Activated CD8-positive, alpha-beta memory T cell treated with anti-CD3 and anti-CD28 coated beads, Interleukin-2, amount 10 ng/mL, durations not matched to agents 7 days and 5 days (primary cell): ENCODE measurements around the gene CADM1. TPM values are rescaled to one million over a fixed set of nuclear protein-coding genes. Genes with fewer than 3 reads are reported as not detected.

ENCODE experiments used
- ATAC-seq: fragments of 150-1000 bp; cut with Tn5 transposase; one replicate; pipeline ENCODE4 v1.10.0; 2021; ENCODE audit warnings: moderate library complexity
- CTCF ChIA-PET: fragments of 350-600 bp; sonication (Branson Sonifier 250); formaldehyde crosslinking; loops from one replicate; lab custom pipeline; 2021; ENCODE audit warnings: antibody characterized with exemption; lab: Charles Lee
- DNase-seq: peaks from one replicate; pipeline ENCODE4 v3.0.0-alpha.2; 2020
- H3K27ac Mint-ChIP-seq: one replicate; pipeline ENCODE4 v1.8.0; 2021; ENCODE audit warnings: mild to moderate bottlenecking, mixed read lengths
- H3K27me3 Mint-ChIP-seq: one replicate; pipeline ENCODE4 v1.8.0; 2021; ENCODE audit warnings: mixed read lengths
- H3K36me3 Mint-ChIP-seq: one replicate; pipeline ENCODE4 v1.8.0; 2021; ENCODE audit warnings: mild to moderate bottlenecking, mixed read lengths
- H3K4me1 Mint-ChIP-seq: one replicate; pipeline ENCODE4 v1.8.0; 2021; ENCODE audit warnings: mixed read lengths
- H3K4me3 Mint-ChIP-seq: one replicate; pipeline ENCODE4 v1.8.0; 2021; ENCODE audit warnings: mild to moderate bottlenecking, moderate library complexity, mixed read lengths
- H3K9me3 Mint-ChIP-seq: one replicate; pipeline ENCODE4 v1.8.0; 2022; ENCODE audit warnings: low read depth, mixed read lengths
- total RNA-seq, 2 experiments: library from RNA; stranded (reverse); gene quantifications; one replicate each; pipeline ENCODE4 v1.2.3, GENCODE V29; 2021

The CADM1 gene
- total RNA-seq, 2 experiments from 2014 or later, result 0.76 to 1.2 TPM

- DNase-seq (no peak), ATAC-seq (no peak)
- no peaks in the 10 kb centered on the region for H3K36me3 Mint-ChIP-seq
- CTCF ChIA-PET, result no interaction called here
- H3K4me3 Mint-ChIP-seq, result no peak overlapping the region
- H3K4me1 Mint-ChIP-seq, result no peaks in the 10 kb centered on the region
- H3K9me3 Mint-ChIP-seq, result no peaks in the 10 kb centered on the region
- no peak overlapping the region for H3K27ac Mint-ChIP-seq
- peaks cover 9% of the 10 kb centered on the region for H3K27me3 Mint-ChIP-seq
Observed at GRCh38 chr11:115384236-115384635, 120.0 kb downstream of the CADM1 start.

GRCh38 chr11:115383431-115383830, 120.8 kb downstream of the CADM1 start:
- no peak for ATAC-seq
- H3K27me3 Mint-ChIP-seq, result peaks cover 9% of the 10 kb centered on the region
- CTCF ChIA-PET, result no interaction called here
- no peaks in the 10 kb centered on the region for H3K9me3 Mint-ChIP-seq
- H3K36me3 Mint-ChIP-seq, result no peaks in the 10 kb centered on the region
- H3K4me3 Mint-ChIP-seq, result no peak overlapping the region
- no peak for DNase-seq
- no peak overlapping the region for H3K27ac Mint-ChIP-seq
- no peaks in the 10 kb centered on the region for H3K4me1 Mint-ChIP-seq

GRCh38 chr11:115379528-115379927, 124.7 kb downstream of the CADM1 start:
- Mint-ChIP-seq H3K4me3 (no peak overlapping the region), H3K9me3 (no peaks in the 10 kb centered on the region), H3K27ac (no peak overlapping the region), H3K27me3 (peaks cover 3% of the 10 kb centered on the region), H3K36me3 (no peaks in the 10 kb centered on the region), H3K4me1 (no peaks in the 10 kb centered on the region)
- CTCF ChIA-PET, result no interaction called here
- ATAC-seq (peak; percentile 23), DNase-seq (no peak)

- ATAC-seq (no peak), DNase-seq (no peak)
- H3K9me3 Mint-ChIP-seq, result no peaks in the 10 kb centered on the region
- H3K27ac Mint-ChIP-seq, result no peak overlapping the region
- no peak overlapping the region for H3K4me3 Mint-ChIP-seq
- H3K36me3 Mint-ChIP-seq, result no peaks in the 10 kb centered on the region
- H3K27me3 Mint-ChIP-seq, result peaks cover 3% of the 10 kb centered on the region
- H3K4me1 Mint-ChIP-seq, result no peaks in the 10 kb centered on the region
- CTCF ChIA-PET, result no interaction called here
Observed at GRCh38 chr11:115378557-115378956, 125.7 kb downstream of the CADM1 start.

- ATAC-seq (no peak), DNase-seq (no peak)
- H3K9me3 Mint-ChIP-seq, result no peaks in the 10 kb centered on the region
- H3K36me3 Mint-ChIP-seq, result no peaks in the 10 kb centered on the region
- CTCF ChIA-PET, result no interaction called here
- no peak overlapping the region for H3K27ac Mint-ChIP-seq
- no peaks in the 10 kb centered on the region for H3K4me1 Mint-ChIP-seq
- H3K27me3 Mint-ChIP-seq, result peaks cover 3% of the 10 kb centered on the region
- no peak overlapping the region for H3K4me3 Mint-ChIP-seq
Observed at GRCh38 chr11:115377882-115378296, 126.3 kb downstream of the CADM1 start.

GRCh38 chr11:115368616-115369015, 135.6 kb downstream of the CADM1 start:
- CTCF ChIA-PET, result interaction anchor here (1.6 kb wide), 1 partner anchor 34 kb away, joined by 4 read pairs; no protein-coding TSS in a partner anchor
- Mint-ChIP-seq H3K27ac (no peak overlapping the region), H3K4me1 (no peaks in the 10 kb centered on the region), H3K9me3 (no peaks in the 10 kb centered on the region), H3K27me3 (peaks cover 4% of the 10 kb centered on the region), H3K4me3 (no peak overlapping the region), H3K36me3 (no peaks in the 10 kb centered on the region)
- no peak for DNase-seq
- ATAC-seq, result no peak

DNA sequence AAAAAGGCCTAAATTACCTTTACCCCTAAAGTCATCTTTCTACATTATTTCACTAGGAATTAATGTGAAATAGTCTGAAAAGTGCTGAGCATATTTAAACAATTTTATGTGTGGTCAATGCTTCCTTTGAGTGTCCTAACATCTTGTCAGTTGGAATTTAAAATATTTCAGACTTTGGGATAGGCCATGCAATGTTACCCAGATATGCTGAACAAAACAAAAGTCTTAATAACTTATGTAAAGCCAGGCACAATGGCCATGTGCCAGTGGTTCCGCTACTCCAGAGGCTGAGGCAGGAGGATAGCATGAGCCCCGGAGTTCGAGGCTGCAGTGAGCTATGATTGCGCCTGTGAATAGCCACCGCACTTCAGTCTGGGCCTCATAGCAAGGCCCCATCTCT, 137.4 kb downstream of the CADM1 start:
- Mint-ChIP-seq H3K4me3 (no peak overlapping the region), H3K4me1 (no peaks in the 10 kb centered on the region), H3K27me3 (peaks cover 4% of the 10 kb centered on the region), H3K36me3 (no peaks in the 10 kb centered on the region), H3K27ac (no peak overlapping the region), H3K9me3 (no peaks in the 10 kb centered on the region)
- ATAC-seq (no peak), DNase-seq (no peak)
- CTCF ChIA-PET, result no interaction called here

DNA sequence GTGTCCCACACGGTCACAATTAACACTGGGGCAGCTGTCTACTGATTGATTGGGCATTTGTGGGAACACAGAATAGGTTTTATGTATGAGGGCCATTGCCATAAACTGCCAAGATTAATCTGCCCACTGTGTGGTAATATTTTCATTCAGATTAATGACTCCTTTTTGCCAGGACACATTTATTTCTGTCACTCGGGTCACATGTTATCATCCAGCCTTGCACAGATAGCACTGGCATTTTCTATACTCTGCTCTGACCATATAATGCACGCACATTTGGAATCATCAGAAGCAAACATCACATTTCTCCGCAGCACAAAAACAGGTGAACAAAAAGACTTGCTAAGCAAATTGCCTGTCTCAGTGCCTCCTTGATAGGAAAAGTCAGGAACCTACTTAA, 138.3 kb downstream of the CADM1 start:
- CTCF ChIA-PET, result no interaction called here
- Mint-ChIP-seq H3K27ac (no peak overlapping the region), H3K4me1 (no peaks in the 10 kb centered on the region), H3K4me3 (no peak overlapping the region), H3K9me3 (no peaks in the 10 kb centered on the region), H3K27me3 (peaks cover 2% of the 10 kb centered on the region), H3K36me3 (no peaks in the 10 kb centered on the region)
- ATAC-seq (no peak), DNase-seq (no peak)

GRCh38 chr11:115364896-115365295, 139.3 kb downstream of the CADM1 start:
- no peak overlapping the region for H3K4me3 Mint-ChIP-seq
- CTCF ChIA-PET, result no interaction called here
- H3K4me1 Mint-ChIP-seq, result no peaks in the 10 kb centered on the region
- no peak overlapping the region for H3K27ac Mint-ChIP-seq
- H3K27me3 Mint-ChIP-seq, result no peaks in the 10 kb centered on the region
- H3K36me3 Mint-ChIP-seq, result no peaks in the 10 kb centered on the region
- DNase-seq (no peak), ATAC-seq (no peak)
- no peaks in the 10 kb centered on the region for H3K9me3 Mint-ChIP-seq

DNA sequence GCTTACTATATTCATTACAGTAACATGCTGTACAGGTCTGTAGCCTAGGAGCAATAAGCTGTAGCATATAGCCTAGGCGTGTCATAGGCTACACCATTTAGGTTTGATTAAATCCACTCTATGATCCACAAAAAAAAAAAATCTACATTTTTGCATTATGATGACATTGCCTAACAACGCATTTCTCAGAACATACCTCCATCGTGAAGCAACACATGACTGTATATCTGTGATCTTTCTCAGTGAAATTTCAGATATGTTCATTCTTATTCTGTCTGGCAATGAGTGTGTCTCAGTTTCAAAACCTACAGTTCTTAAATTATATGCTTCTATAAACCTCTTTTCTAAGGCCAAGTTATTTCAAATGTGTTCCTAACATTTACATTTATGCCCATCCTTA, 140.3 kb downstream of the CADM1 start:
- H3K27ac Mint-ChIP-seq, result no peak overlapping the region
- no peaks in the 10 kb centered on the region for H3K9me3 Mint-ChIP-seq
- no peaks in the 10 kb centered on the region for H3K4me1 Mint-ChIP-seq
- DNase-seq (no peak), ATAC-seq (no peak)
- H3K36me3 Mint-ChIP-seq, result no peaks in the 10 kb centered on the region
- CTCF ChIA-PET, result no interaction called here
- H3K4me3 Mint-ChIP-seq, result no peak overlapping the region
- H3K27me3 Mint-ChIP-seq, result no peaks in the 10 kb centered on the region

GRCh38 chr11:115363426-115363825, 140.8 kb downstream of the CADM1 start:
- H3K4me3 Mint-ChIP-seq, result no peak overlapping the region
- no peaks in the 10 kb centered on the region for H3K9me3 Mint-ChIP-seq
- no peaks in the 10 kb centered on the region for H3K36me3 Mint-ChIP-seq
- no peaks in the 10 kb centered on the region for H3K27me3 Mint-ChIP-seq
- no peaks in the 10 kb centered on the region for H3K4me1 Mint-ChIP-seq
- CTCF ChIA-PET, result no interaction called here
- DNase-seq, result no peak
- ATAC-seq, result no peak
- no peak overlapping the region for H3K27ac Mint-ChIP-seq

DNA sequence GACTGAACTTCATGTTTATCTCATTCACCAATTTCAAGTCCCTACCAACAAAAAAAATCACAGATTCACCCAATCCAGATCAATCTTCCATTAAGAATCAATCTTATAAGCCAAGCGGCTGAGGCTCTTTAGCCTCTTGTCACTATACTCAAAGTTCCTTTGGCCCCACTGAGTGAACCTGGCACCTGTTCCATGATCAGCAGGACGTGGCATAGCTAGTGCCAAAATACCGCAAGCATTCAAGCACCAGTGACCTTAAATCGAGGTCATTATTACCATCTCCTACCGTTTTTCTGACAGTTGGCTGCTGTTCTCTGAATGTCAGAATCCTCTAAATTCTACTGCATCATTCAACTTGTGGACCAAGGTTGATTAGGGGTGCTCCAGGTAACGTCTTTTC, 141.2 kb downstream of the CADM1 start:
- Mint-ChIP-seq H3K4me1 (no peaks in the 10 kb centered on the region), H3K9me3 (no peaks in the 10 kb centered on the region), H3K27ac (no peak overlapping the region), H3K4me3 (no peak overlapping the region), H3K27me3 (no peaks in the 10 kb centered on the region), H3K36me3 (no peaks in the 10 kb centered on the region)
- CTCF ChIA-PET, result no interaction called here
- ATAC-seq (no peak), DNase-seq (no peak)

DNA sequence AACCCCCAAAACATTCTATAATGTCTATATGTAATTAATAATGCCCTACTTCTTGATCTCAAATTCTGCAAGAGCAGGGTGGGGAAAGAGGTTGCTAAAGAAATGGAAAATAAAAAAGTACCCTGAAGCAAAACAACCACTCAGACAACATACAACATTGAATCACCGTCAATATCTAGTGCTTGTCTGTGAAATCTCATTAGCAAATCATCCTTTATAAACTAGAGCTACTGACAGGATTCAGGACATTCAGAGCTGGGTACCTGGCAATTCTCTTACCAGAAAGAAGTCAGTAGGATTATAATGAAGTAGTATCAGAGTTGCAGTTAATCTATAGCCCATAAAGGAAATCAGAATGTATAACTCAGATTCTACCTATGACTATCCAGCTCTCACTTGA, 143.2 kb downstream of the CADM1 start:
- H3K27me3 Mint-ChIP-seq, result no peaks in the 10 kb centered on the region
- no peaks in the 10 kb centered on the region for H3K36me3 Mint-ChIP-seq
- H3K9me3 Mint-ChIP-seq, result no peaks in the 10 kb centered on the region
- CTCF ChIA-PET, result no interaction called here
- DNase-seq (no peak), ATAC-seq (no peak)
- no peak overlapping the region for H3K27ac Mint-ChIP-seq
- no peaks in the 10 kb centered on the region for H3K4me1 Mint-ChIP-seq
- no peak overlapping the region for H3K4me3 Mint-ChIP-seq

DNA sequence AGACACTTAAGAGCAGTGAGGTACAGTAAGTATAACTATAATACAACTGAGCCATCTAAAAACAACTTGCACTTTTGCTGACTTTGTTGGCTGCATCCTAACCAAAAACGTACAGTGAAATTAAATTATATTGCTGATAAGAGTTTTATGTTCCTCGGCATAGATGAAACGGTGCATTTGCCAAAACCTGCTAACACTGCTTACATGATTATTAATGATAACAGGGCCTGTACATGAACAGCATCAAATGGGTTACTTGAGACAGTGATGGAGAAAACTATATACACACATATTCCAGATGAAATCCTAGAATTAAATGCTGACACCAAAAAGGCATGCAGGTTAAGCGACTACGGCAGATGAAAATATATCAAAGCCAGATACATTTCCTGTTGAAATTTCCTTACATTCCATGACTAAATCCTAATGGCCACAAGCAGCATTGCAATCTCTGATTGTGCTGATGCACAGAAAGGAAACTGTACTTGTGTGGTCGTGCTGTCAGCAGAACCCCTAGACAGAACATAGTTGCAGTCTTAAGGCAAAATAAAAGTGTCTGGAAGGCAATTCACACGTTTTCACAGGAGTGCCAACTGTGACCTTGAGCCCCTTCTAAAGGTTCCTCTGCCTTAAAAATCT, 143.9 kb downstream of the CADM1 start:
- Mint-ChIP-seq H3K4me1 (no peaks in the 10 kb centered on the region), H3K27ac (no peak overlapping the region), H3K27me3 (no peaks in the 10 kb centered on the region), H3K4me3 (no peak overlapping the region), H3K9me3 (no peaks in the 10 kb centered on the region), H3K36me3 (no peaks in the 10 kb centered on the region)
- DNase-seq (no peak), ATAC-seq (no peak)
- CTCF ChIA-PET, result no interaction called here

- no peak overlapping the region for H3K4me3 Mint-ChIP-seq
- ATAC-seq (no peak), DNase-seq (no peak)
- no peaks in the 10 kb centered on the region for H3K9me3 Mint-ChIP-seq
- H3K4me1 Mint-ChIP-seq, result no peaks in the 10 kb centered on the region
- H3K27ac Mint-ChIP-seq, result no peak overlapping the region
- CTCF ChIA-PET, result no interaction called here
- peaks cover 5% of the 10 kb centered on the region for H3K27me3 Mint-ChIP-seq
- no peaks in the 10 kb centered on the region for H3K36me3 Mint-ChIP-seq
Observed at GRCh38 chr11:115357066-115357465, 147.1 kb downstream of the CADM1 start.
